Measurements from ENCODE around the gene ZNF846.

- TF ChIP-seq CTCF (conservative IDR thresholded peaks at IDR 0.05; ENCODE audit: low read depth in 2 of 2) (no peak), POLR2AphosphoS5 (IDR thresholded peaks at IDR 0.05; ENCODE audit: low read depth) (no peak), EZH2 (IDR thresholded peaks at IDR 0.05; ENCODE audit: low read depth, unreplicated experiment) (no peak), CREB1 (CRISPR knock-in tag; IDR thresholded peaks at IDR 0.05; ENCODE audit: low read depth) (no peak), ZNF114 (CRISPR knock-in tag; IDR thresholded peaks at IDR 0.05) (no peak), NANOG (IDR thresholded peaks at IDR 0.05; ENCODE audit: borderline replicate concordance) (no peak)
- TF ChIP-seq, protein P1, sequence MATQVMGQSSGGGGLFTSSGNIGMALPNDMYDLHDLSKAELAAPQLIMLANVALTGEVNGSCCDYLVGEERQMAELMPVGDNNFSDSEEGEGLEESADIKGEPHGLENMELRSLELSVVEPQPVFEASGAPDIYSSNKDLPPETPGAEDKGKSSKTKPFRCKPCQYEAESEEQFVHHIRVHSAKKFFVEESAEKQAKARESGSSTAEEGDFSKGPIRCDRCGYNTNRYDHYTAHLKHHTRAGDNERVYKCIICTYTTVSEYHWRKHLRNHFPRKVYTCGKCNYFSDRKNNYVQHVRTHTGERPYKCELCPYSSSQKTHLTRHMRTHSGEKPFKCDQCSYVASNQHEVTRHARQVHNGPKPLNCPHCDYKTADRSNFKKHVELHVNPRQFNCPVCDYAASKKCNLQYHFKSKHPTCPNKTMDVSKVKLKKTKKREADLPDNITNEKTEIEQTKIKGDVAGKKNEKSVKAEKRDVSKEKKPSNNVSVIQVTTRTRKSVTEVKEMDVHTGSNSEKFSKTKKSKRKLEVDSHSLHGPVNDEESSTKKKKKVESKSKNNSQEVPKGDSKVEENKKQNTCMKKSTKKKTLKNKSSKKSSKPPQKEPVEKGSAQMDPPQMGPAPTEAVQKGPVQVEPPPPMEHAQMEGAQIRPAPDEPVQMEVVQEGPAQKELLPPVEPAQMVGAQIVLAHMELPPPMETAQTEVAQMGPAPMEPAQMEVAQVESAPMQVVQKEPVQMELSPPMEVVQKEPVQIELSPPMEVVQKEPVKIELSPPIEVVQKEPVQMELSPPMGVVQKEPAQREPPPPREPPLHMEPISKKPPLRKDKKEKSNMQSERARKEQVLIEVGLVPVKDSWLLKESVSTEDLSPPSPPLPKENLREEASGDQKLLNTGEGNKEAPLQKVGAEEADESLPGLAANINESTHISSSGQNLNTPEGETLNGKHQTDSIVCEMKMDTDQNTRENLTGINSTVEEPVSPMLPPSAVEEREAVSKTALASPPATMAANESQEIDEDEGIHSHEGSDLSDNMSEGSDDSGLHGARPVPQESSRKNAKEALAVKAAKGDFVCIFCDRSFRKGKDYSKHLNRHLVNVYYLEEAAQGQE (IDR thresholded peaks at IDR 0.05; ENCODE audit: unreplicated experiment) = no peak
- TF ChIP-seq, protein P2, sequence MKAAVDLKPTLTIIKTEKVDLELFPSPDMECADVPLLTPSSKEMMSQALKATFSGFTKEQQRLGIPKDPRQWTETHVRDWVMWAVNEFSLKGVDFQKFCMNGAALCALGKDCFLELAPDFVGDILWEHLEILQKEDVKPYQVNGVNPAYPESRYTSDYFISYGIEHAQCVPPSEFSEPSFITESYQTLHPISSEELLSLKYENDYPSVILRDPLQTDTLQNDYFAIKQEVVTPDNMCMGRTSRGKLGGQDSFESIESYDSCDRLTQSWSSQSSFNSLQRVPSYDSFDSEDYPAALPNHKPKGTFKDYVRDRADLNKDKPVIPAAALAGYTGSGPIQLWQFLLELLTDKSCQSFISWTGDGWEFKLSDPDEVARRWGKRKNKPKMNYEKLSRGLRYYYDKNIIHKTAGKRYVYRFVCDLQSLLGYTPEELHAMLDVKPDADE (IDR thresholded peaks at IDR 0.05) = no peak
Observed at GRCh38 chr19:9782338-9782737, 13.8 kb upstream of the ZNF846 start.
